Ascending aorta (tissue), 2 donors: Measurements from ENCODE around the gene UTS2R. TPM values are rescaled to one million over a fixed set of nuclear protein-coding genes. Genes with fewer than 3 reads are reported as not detected.

Experiments used
- DNase-seq, 2 donors: peaks; one replicate each; pipeline ENCODE4 v3.0.0-alpha.2; 2019; ENCODE audit warnings: low spot score in 2 of 2
- H3K27ac ChIP-seq, 2 donors: fragments of 200-600 bp; sonication (generic); one replicate each; pipeline ENCODE4 v1.5.1; 2016 to 2017; ENCODE audit warnings: mild to moderate bottlenecking in 1 of 2
- H3K27me3 ChIP-seq: fragments of 200-600 bp; sonication (generic); one replicate; pipeline ENCODE4 v1.5.1; 2017
- H3K36me3 ChIP-seq, 2 donors: fragments of 200-600 bp; sonication (generic); one replicate each; pipeline ENCODE4 v1.5.1; 2016
- H3K4me1 ChIP-seq, 2 donors: fragments of 200-600 bp; sonication (generic); one replicate each; pipeline ENCODE4 v1.5.1; 2016 to 2017; ENCODE audit warnings: mild to moderate bottlenecking in 1 of 2
- H3K4me3 ChIP-seq, 2 donors: fragments of 200-600 bp; sonication (generic); one replicate each; pipeline ENCODE4 v1.5.1; 2016 to 2017; ENCODE audit warnings: mild to moderate bottlenecking in 1 of 2
- H3K9me3 ChIP-seq, 2 donors: fragments of 200-600 bp; sonication (generic); one replicate each; pipeline ENCODE4 v1.5.1; 2016
- intact Hi-C: fragments of 100-400 bp; cut with DNase I; formaldehyde crosslinking; loops from one replicate; pipeline ENCODE4 v1.15.1; 2023
- total RNA-seq: library from RNA; depleted of rRNA; stranded (reverse); fragments of >200 nt; gene quantifications from one replicate; pipeline ENCODE4 v1.1.0, GENCODE V29; 2016
- TF ChIP-seq, protein P1 (sequence below), 3 experiments: fragments of 200-600 bp in 2 of 3; fragments of 450-650 bp in 1 of 3; sonication (generic) in 2 of 3; IDR thresholded peaks; one replicate each; pipeline ENCODE4 v1.5.1; 2016 to 2019; ENCODE audit warnings: antibody characterized with exemption in 3 of 3, mild to moderate bottlenecking in 1 of 3, moderate library complexity in 1 of 3

UTS2R gene
- total RNA-seq, 1 donor from 2014 or later = not detected

DNA sequence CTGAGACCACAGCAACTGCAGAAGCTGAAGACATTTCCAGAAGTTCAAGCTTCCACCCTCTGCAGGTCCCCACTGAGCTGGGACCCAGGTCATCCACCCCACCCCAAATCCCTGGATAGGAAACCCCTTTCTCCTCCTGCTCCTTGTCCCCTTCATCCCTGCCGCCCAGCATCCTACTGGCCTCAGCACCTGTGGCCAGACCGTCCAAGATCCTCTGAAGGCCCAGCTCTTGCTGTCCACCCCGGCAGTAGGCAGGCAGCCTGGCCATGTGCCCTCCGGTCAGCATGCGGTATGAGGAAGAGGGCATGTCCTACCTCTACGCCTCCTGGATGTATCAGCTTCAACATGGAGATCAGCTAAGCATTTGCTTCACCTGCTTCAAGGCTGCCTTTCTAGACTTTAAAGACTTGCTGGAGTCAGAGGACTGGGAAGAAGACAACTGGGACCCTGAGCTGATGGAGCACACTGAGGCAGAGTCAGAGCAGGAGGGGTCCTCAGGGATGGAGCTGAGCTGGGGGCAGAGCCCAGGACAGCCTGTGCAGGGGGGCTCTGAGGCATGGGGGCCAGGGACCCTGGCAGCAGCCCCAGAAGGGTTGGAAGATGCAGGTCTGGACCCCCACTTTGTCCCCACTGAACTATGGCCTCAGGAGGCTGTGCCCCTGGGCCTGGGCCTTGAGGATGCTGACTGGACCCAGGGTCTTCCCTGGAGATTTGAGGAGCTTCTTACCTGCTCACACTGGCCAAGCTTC, 9.5 kb upstream of the UTS2R start:
- Histone ChIP-seq H3K9me3 (no peaks in the 10 kb centered on the region), H3K27ac (no peak overlapping the region), H3K4me1 (no peaks in the 10 kb centered on the region), H3K4me3 (no peak overlapping the region), H3K27me3 (no peaks in the 10 kb centered on the region), H3K36me3 (no peaks in the 10 kb centered on the region)
- TF ChIP-seq, protein P1, sequence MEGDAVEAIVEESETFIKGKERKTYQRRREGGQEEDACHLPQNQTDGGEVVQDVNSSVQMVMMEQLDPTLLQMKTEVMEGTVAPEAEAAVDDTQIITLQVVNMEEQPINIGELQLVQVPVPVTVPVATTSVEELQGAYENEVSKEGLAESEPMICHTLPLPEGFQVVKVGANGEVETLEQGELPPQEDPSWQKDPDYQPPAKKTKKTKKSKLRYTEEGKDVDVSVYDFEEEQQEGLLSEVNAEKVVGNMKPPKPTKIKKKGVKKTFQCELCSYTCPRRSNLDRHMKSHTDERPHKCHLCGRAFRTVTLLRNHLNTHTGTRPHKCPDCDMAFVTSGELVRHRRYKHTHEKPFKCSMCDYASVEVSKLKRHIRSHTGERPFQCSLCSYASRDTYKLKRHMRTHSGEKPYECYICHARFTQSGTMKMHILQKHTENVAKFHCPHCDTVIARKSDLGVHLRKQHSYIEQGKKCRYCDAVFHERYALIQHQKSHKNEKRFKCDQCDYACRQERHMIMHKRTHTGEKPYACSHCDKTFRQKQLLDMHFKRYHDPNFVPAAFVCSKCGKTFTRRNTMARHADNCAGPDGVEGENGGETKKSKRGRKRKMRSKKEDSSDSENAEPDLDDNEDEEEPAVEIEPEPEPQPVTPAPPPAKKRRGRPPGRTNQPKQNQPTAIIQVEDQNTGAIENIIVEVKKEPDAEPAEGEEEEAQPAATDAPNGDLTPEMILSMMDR (IDR thresholded peaks at IDR 0.05) = no peak
- DNase-seq = no peak
- intact Hi-C loops = no loop called here

DNA sequence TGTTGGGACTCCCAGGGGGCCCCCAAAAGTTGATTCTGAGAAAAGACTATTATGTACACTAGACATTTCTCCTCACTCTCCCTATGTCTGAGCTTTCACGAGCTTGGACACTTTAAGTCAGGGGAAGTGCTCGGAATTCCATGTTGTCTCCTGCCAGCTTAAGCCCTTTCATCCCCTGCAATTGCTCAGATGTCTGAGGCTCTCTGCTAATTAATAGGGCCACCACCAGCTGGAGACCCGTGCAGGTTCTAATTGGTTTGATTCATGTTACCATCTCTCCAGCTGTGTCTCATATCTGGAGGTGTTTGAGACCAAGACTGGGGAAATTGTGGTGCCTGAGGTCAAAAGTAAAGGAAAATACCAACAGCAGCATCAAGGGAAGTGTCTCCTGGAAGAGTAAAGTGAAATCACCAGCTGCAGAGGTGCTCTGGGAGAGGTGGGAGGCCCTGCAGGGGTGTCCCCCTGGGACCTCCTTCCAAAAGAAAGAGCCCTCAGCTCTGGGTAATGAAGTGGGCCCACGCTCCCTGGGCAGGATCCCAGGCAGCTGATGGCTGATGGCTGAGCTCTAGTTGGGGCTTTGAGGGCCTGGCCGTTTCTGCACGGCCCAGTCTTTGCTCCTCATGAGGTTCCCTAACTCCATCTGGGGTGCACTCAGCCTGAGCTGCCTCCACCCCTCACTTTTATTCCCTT, 5.8 kb upstream of the UTS2R start:
- TF ChIP-seq, protein P1 (IDR thresholded peaks at IDR 0.05) = no peak
- no peak overlapping the region for H3K27ac ChIP-seq
- H3K36me3 ChIP-seq = no peaks in the 10 kb centered on the region
- H3K27me3 ChIP-seq = no peaks in the 10 kb centered on the region
- H3K4me3 ChIP-seq = no peak overlapping the region
- no peaks in the 10 kb centered on the region for H3K9me3 ChIP-seq
- intact Hi-C loops = no loop called here
- DNase-seq = no peak
- H3K4me1 ChIP-seq = peaks cover 2 to 5% of the 10 kb centered on the region in 2 donors

DNA sequence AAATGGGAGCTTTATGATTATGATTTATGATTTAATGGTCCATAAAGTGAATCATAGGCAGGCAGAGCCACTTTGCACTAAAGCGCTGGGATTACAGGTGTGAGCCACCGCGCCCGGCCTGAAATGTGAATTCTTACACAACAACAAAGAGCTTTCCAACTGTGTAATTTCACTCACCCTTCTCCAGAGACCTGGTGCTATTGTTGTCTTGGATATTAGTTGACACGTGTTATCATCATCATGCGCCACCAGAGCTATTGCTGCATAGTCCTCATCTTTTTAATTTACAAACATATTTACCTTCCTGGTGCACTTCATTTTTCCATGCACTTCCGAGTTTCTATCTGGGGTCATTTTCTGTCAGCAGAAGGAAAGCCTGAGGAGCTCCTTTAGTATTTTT, 4.8 kb upstream of the UTS2R start:
- Histone ChIP-seq H3K27me3 (peaks cover 6% of the 10 kb centered on the region), H3K4me1 (peaks cover 9 to 10% of the 10 kb centered on the region in 2 donors), H3K4me3 (no peak overlapping the region), H3K9me3 (no peaks in the 10 kb centered on the region), H3K27ac (no peak overlapping the region), H3K36me3 (no peaks in the 10 kb centered on the region)
- intact Hi-C loops = no loop called here
- TF ChIP-seq, protein P1 (IDR thresholded peaks at IDR 0.05) = no peak
- DNase-seq = no peak

DNA sequence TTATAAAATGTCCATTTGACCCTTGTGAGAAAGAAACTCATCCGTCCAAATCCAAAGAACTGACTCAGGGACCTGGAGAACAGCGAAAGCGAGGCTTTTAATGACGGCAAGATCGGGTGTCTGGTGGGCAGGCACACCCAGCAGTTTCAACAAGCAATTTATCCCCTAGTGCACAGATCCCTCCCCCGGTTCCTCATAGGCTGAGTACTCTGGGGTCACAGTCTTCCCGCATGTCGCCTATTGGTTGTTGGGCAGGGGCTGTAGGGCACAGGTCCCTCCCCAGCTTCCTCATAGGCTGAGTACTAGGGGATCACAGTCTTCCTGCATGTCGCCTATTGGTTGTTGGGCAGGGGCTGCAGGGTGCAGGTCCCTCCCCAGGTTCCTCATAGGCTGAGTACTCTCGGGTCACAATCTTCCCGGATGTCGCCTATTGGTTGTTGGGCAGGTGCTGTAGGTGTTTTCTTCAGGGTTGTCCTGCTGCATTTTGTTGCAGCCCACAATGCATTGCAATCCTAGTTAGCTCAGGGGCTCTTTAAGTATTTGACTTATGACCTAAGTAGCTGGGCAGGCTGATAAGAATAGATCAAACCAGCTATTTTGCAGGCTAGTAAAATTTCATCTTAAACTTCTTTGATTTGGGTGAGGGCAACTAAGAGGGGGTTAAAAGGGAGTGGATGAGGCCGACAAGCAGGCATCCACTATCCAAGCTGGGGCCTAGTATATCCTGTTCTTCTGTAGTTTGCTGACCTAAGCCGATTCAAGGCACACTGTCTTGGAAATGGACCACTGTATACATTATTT, 3.6 kb upstream of the UTS2R start:
- no peaks in the 10 kb centered on the region for H3K36me3 ChIP-seq
- peaks cover 8% of the 10 kb centered on the region for H3K27me3 ChIP-seq
- intact Hi-C loops = no loop called here
- H3K9me3 ChIP-seq = no peaks in the 10 kb centered on the region
- no peak overlapping the region for H3K27ac ChIP-seq
- TF ChIP-seq, protein P1 (IDR thresholded peaks at IDR 0.05) = no peak
- peaks cover 9 to 10% of the 10 kb centered on the region in 2 donors for H3K4me1 ChIP-seq
- no peak for DNase-seq
- no peak overlapping the region for H3K4me3 ChIP-seq

DNA sequence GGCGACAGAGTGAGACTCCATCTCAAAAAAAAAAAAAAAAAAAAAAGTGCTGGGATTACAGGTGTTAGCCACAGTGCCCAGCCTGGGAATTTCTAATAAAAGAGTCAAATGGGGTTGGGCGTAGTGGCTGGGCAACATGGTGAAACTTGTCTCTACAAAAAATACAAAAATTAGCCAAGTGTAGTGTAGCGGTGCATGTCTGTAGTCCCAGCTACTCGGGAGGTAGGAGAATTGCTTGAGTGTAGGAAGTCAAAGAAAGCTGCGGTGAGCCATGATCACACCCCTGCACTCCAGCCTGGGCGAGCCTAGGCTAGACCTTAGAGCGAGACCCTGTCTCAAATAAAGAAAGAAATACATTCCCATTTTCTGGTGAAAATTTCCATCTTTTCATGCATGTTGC, 2.4 kb upstream of the UTS2R start:
- Histone ChIP-seq H3K27ac (no peak overlapping the region), H3K4me3 (no peak overlapping the region), H3K9me3 (no peaks in the 10 kb centered on the region), H3K4me1 (peaks cover 9 to 10% of the 10 kb centered on the region in 2 donors), H3K27me3 (peaks cover 8% of the 10 kb centered on the region), H3K36me3 (no peaks in the 10 kb centered on the region)
- DNase-seq = no peak
- TF ChIP-seq, protein P1 (IDR thresholded peaks at IDR 0.05) = no peak
- intact Hi-C loops = no loop called here
